D721Med (cell line): Measurements from ENCODE around the gene C9.

Experiments
- DNase-seq: peaks from one replicate; pipeline ENCODE4 v3.0.0; 2011; ENCODE audit warnings: low spot score; ENCODE audit not compliant: insufficient read length
- FAIRE-seq: peaks from 2 replicates; lab custom pipeline; 2011; peaks lifted over from hg19 to GRCh38; lab: Jason Lieb, UNC
- CTCF ChIP-seq: IDR thresholded peaks from 2 replicates; pipeline ENCODE4 v1.5.1; 2012; ENCODE audit warnings: mild to moderate bottlenecking, control low read depth; ENCODE audit not compliant: insufficient read depth; ENCODE audit errors: missing control alignments

The C9 gene

DNA sequence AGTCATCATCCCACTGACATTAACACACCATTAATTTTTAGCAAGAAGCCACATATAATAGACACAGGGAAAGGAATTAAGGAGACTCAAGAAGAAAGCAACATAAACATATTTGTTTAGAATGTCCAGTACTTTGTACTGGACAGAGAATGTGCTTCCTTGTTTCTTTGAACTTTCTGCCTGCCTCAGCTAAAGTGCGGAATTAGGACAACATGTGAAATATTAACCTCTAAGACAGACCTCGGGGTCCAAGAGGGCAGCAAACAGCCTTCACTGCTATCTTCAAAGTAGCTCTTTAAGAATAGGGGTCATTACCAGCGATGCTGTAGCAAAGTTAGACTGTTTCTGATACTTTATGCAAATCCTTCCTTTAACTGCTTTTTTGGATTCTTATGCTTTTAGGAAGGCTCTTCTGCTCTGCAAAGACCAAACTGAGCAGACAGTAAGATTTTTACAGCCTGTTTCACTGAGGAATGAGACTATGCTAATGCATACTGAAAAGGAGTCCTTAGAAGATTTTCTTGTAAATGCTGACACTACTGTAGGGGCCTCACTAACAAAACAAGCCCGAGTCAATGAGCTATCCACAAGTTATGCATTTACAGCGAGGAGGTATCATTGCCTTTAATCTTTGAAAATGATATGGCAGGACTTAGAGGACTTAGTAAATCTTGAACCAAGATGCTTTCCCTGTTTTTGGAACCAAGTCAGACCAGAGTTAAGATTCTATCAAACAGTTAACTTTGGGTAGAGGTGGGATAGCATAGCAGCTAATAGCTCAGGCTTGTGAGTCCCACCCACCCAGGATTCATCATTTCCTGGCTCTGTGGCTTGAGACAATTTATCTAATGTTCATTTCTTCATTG lies 36.7 kb upstream of the C9 start:
- DNase-seq (no peak), FAIRE-seq (no peak)
- TF ChIP-seq CTCF: no peak

GRCh38 chr5:39399135-39400036 lies 35.1 kb upstream of the C9 start:
- no peak for TF ChIP-seq CTCF
- no peak for DNase-seq
- FAIRE-seq: no peak

DNA sequence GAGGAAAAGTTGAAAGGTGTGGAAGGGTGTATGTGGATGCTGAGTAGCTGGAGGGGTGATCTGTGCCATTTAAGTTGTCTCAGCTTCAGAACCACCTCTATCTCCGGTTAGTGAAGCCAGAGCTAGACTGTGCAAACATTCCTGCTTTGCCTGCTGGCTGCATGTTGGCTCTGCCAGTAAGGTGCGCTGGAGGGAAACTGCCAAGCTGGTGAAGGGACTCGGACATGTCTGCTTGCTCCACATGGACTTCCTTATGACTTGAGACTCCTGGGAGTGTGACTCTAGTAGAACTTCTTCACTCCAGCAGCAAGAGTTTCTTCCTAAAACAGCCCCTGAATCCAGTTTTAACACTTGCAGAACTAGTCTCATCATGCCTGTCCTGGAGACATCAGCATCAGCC lies 32.5 kb upstream of the C9 start:
- TF ChIP-seq CTCF: no peak
- FAIRE-seq (no peak), DNase-seq (no peak)

DNA sequence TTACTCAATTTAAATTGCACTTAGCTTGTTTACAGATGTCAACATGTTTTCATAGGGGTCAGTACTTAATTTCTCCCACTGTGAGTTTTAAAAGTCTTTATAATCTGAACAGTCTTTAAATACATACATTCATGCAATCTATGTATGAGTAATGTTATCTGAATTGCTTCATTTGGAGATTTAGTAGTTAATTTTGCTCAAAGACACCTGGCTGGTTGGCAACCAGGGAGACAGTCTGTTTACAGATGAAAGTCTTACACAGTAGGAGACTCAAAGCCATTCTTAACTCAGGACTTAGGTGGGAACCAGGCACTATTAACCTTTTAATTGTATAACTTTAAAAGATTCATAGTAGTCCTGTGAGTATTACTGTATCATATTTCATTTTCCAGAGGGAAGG lies 31.2 kb upstream of the C9 start:
- no peak for TF ChIP-seq CTCF
- DNase-seq (no peak), FAIRE-seq (no peak)

DNA sequence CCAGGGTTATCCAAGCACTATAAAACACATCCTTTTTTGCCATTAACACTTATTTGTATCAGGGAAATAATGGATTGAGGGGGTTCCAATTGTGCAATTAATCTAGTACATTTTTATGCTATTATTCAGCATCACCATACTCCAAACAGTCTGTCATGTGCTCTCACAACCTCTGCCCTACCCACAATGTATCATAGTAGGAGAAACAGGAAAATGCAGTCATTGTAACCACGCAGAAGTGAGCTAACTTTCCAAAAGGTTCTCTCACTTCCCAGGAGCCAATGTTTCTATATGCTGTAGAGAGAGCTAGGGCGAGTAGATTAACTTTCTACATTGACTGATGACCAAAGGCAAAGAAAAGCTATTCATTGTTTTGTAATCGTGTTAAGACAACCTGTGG lies 30.7 kb upstream of the C9 start:
- FAIRE-seq: no peak
- TF ChIP-seq CTCF: no peak
- no peak for DNase-seq

DNA sequence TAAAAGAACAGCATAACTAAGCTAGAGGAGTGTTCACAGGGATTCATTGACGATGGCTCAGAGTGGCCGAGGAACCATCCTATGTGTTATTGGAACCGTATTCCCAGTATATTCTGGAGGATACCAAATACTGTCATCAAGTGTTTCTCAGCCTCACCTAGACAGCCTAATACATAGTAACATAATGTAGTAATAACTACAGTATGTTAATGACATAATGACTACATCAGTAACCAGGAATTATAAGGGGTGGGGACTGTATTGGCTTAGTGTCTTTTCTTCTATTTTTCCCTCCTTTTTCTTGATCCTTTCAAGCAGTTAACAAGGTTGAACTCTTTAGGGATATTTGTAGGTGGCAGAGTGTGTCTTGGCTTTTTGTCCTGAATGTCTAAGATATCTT lies 26.6 kb upstream of the C9 start:
- FAIRE-seq (no peak), DNase-seq (no peak)
- no peak for TF ChIP-seq CTCF
